Mesodermal cell (in vitro differentiated cells): Measurements from ENCODE around the gene GPR62.
A peak's percentile ranks its signal among the peaks of the same experiment; 100 is the strongest.

Experiments used
- H3K27ac ChIP-seq: 2 replicates; pipeline ENCODE4 v1.7.0; 2013; ENCODE audit warnings: mild to moderate bottlenecking, low read depth, low read length, moderate library complexity; ENCODE audit not compliant: severe bottlenecking
- H3K36me3 ChIP-seq: 2 replicates; pipeline ENCODE4 v1.7.1; 2013; ENCODE audit warnings: mild to moderate bottlenecking, low read length, moderate library complexity; ENCODE audit not compliant: control insufficient read depth, insufficient read depth
- H3K4me1 ChIP-seq: one replicate; pipeline ENCODE4 v1.7.1; 2013; ENCODE audit warnings: mild to moderate bottlenecking, low read length; ENCODE audit not compliant: insufficient read depth, control insufficient read depth, poor library complexity, severe bottlenecking
- H3K4me3 ChIP-seq: 2 replicates; pipeline ENCODE4 v1.7.0; 2013; ENCODE audit warnings: low read length, control low read depth, mild to moderate bottlenecking; ENCODE audit not compliant: insufficient read depth, poor library complexity, severe bottlenecking; ENCODE audit errors: extremely low read depth
- H3K9me3 ChIP-seq: 2 replicates; pipeline ENCODE4 v1.7.1; 2013; ENCODE audit warnings: mild to moderate bottlenecking, low read length, moderate library complexity; ENCODE audit not compliant: control insufficient read depth
- WGBS, 2 experiments: methylation state at CpG; one replicate each; pipeline ENCODE4 v1.1.5; 2013; ENCODE audit warnings: missing lambda C conversion rate in 2 of 2; ENCODE audit not compliant: insufficient coverage in 2 of 2; 5-methylcytosine and 5-hydroxymethylcytosine counted together

GPR62 gene

GRCh38 chr3:51997935-51998596, 42.9 kb downstream of the GPR62 start:
- Histone ChIP-seq H3K4me3 (no peak overlapping the region), H3K4me1 (peaks cover 19% of the 10 kb centered on the region), H3K27ac (no peak overlapping the region), H3K36me3 (peaks cover 23% of the 10 kb centered on the region), H3K9me3 (no peaks in the 10 kb centered on the region)
- 40 to 44% methylated on average over 6 of the region's 7 CpGs for WGBS, 2 experiments

GRCh38 chr3:51998774-51999173, 43.6 kb downstream of the GPR62 start:
- Histone ChIP-seq H3K4me1 (peaks cover 19% of the 10 kb centered on the region), H3K27ac (no peak overlapping the region), H3K4me3 (no peak overlapping the region), H3K9me3 (no peaks in the 10 kb centered on the region), H3K36me3 (peaks cover 16% of the 10 kb centered on the region)
- WGBS, 2 experiments, result 90% methylated on average over 6 to 7 of the region's 7 CpGs

GRCh38 chr3:51999846-52000245, 44.7 kb downstream of the GPR62 start:
- Histone ChIP-seq H3K27ac (no peak overlapping the region), H3K36me3 (peaks cover 5% of the 10 kb centered on the region), H3K9me3 (no peaks in the 10 kb centered on the region), H3K4me3 (no peak overlapping the region), H3K4me1 (peaks cover 16% of the 10 kb centered on the region)
- WGBS, 2 experiments, result 90% methylated on average over 2 of the region's 2 CpGs; no CpG with 5 or more reads in 1 of the 2 experiments

GRCh38 chr3:52001443-52001974, 46.3 kb downstream of the GPR62 start:
- Histone ChIP-seq H3K27ac (no peak overlapping the region), H3K9me3 (no peaks in the 10 kb centered on the region), H3K4me1 (peaks cover 31% of the 10 kb centered on the region), H3K36me3 (no peaks in the 10 kb centered on the region), H3K4me3 (no peak overlapping the region)
- WGBS, 2 experiments, result 4% methylated on average over 9 to 17 of the region's 18 CpGs

- WGBS, 2 experiments, result 46 to 70% methylated on average over 3 of the region's 6 CpGs
- Histone ChIP-seq H3K9me3 (no peaks in the 10 kb centered on the region), H3K4me1 (peaks cover 32% of the 10 kb centered on the region), H3K36me3 (no peaks in the 10 kb centered on the region), H3K4me3 (no peak overlapping the region), H3K27ac (no peak overlapping the region)
Measured at GRCh38 chr3:52002748-52003147, 47.6 kb downstream of the GPR62 start.

GRCh38 chr3:52004163-52004787, 49.1 kb downstream of the GPR62 start:
- Histone ChIP-seq H3K4me3 (no peak overlapping the region), H3K36me3 (no peaks in the 10 kb centered on the region), H3K27ac (no peak overlapping the region), H3K9me3 (no peaks in the 10 kb centered on the region), H3K4me1 (peaks cover 24% of the 10 kb centered on the region)
- WGBS, 2 experiments, result 33 to 37% methylated on average over 13 to 15 of the region's 16 CpGs

- H3K9me3 ChIP-seq, result no peaks in the 10 kb centered on the region
- no peak overlapping the region for H3K4me3 ChIP-seq
- WGBS, 2 experiments, result 69 to 92% methylated on average over 2 to 3 of the region's 4 CpGs
- H3K27ac ChIP-seq, result peak overlapping the region; percentile 25
- H3K36me3 ChIP-seq, result no peaks in the 10 kb centered on the region
- H3K4me1 ChIP-seq, result peaks cover 24% of the 10 kb centered on the region
Measured at GRCh38 chr3:52004906-52005395, 49.8 kb downstream of the GPR62 start.

GRCh38 chr3:52005571-52005986, 50.4 kb downstream of the GPR62 start:
- H3K27ac ChIP-seq, result peak overlapping the region; percentile 25
- WGBS, 2 experiments, result 8 to 13% methylated on average over 14 to 15 of the region's 15 CpGs
- H3K4me3 ChIP-seq, result peak overlapping the region; percentile 8
- H3K36me3 ChIP-seq, result no peaks in the 10 kb centered on the region
- H3K9me3 ChIP-seq, result no peaks in the 10 kb centered on the region
- H3K4me1 ChIP-seq, result peaks cover 24% of the 10 kb centered on the region

- 48 to 51% methylated on average over 8 of the region's 8 CpGs for WGBS, 2 experiments
- Histone ChIP-seq H3K4me1 (peaks cover 24% of the 10 kb centered on the region), H3K4me3 (peak overlapping the region; percentile 8), H3K9me3 (no peaks in the 10 kb centered on the region), H3K36me3 (no peaks in the 10 kb centered on the region), H3K27ac (peak overlapping the region; percentile 25)
Measured at GRCh38 chr3:52006017-52006819, 51.0 kb downstream of the GPR62 start.

GRCh38 chr3:52006820-52007133, 51.6 kb downstream of the GPR62 start:
- H3K4me3 ChIP-seq, result no peak overlapping the region
- 85 to 94% methylated on average over 5 of the region's 6 CpGs for WGBS, 2 experiments
- no peaks in the 10 kb centered on the region for H3K36me3 ChIP-seq
- H3K27ac ChIP-seq, result no peak overlapping the region
- H3K4me1 ChIP-seq, result peaks cover 24% of the 10 kb centered on the region
- no peaks in the 10 kb centered on the region for H3K9me3 ChIP-seq
